ENCODE data around the gene RFX7.

The RFX7 gene

DNA sequence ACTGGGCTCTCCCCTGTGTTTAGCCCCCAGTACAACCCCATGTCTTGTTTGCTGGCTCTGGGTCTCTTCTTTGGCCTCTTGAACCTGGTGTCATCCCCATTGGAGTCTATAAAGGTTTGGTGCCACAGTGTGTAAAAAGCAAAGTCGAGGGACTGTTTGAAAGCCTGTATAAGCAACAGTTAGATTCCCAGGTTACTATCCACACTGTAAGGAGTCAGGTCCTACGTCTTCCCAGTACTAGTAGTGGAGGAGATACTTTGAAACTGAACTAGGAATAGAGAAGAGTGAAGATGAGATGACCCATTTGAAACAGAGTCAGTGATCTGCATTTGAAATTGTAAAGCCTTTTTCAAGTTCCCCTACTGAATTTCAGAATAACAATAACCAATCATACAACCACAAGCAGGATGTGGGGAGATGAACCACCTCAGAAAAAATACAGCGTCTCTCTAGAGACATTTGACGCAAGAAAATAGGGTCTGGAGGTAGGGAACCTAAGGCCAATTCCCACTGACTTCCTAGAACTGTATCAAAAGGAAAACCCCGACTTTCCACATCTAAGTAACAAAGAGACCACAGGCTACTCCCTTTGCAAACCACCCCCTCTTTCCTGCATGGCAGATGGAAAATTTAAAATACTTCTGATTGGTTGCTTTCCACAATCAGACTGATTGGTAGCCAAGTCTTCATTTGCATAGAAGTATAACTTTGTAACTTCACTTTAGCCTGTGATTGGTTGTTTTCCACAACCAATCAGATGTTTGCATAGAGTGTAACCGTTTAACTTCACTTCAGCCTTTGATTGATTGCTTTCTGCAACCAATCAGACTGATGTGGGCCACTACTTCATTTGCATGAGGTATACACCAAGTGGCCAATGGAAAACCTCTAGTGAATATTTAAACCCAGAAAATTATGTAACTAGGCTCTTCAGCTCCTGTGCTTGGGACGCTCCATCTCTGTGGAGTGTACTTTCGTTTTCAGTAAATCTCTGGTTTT lies 200.4 kb downstream of the RFX7 start:
- DNase-seq, result no peak

DNA sequence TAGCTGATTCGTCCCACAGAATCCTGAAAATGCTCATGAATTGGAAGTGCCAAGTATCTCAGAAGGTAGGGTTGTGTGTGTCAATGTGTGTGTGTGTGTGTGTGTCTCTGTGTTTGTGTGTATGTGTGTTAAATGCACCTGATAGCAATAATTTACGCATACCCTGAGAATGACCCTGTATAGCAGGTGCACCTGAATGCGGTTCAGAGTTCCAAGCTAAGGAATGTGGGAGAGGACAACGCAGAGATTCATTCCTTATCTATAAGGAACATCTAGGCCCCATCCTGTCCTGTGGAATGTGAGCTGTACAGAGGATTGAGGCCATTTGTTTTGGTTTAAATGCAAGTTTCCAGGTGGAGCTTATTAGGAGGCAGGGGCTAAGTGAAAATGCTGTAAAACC lies 201.2 kb downstream of the RFX7 start:
- no peak for DNase-seq

DNA sequence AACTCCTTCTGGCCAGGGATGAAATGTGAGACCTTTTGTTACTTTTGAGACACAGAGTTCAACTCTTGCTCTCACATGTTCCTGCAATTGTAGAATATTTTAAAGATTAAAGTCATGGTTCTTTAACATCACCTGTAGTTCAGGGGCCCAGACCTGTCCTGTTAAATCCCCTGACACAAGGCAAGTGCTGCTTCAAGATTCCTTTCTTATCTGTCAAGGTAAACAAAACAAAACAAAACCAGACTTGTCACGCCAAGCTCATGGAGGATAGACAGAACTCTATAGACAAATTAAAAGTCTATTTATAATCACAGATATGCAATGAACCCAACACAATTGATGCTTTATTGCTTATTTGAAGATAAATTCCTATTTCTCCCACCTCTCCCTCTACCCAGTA lies 201.6 kb downstream of the RFX7 start:
- no peak for DNase-seq

DNA sequence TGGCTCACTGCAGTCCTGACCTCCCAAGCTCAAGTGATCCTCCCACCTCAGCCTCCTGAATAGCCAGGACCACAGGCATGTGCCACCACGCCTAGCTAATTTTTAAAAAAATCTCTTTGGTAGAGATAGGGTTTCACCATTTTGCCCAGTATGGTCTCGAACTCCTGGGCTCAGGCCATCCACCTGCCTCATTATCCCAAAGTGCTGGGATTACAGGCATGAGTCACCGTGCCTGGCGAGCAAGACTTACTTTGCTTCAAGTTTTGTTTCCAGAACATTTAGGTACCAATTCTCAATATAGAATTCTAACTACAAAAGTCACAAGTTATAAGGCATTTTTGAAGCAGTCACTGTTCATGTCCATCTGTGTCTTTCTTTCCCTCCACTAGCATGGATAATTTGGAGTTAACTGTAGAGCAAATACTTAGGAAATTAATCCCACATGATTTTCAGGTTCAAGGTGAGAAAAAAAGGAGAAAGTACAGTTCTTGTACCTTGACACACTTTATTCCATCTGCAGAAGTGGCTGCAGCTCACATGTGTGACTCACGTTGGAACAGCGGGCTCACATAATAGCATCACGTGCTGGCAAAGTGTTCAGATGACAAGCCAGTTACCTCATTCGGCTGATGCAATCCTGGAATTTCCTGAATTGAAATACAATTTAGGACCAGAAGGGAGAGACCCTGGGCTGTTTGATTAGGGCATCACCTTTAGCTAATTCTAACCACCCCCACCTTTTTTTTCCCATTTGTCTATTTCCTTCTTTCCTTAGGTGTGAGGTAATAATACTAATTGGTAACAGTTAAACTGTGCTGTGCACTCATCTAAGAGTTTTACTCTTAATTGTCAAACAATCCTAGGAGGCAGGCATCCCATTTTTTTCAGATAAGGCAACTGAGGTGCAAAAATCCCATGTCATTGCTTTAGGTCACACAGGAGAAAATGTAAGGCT lies 203.3 kb downstream of the RFX7 start:
- no peak for DNase-seq

DNA sequence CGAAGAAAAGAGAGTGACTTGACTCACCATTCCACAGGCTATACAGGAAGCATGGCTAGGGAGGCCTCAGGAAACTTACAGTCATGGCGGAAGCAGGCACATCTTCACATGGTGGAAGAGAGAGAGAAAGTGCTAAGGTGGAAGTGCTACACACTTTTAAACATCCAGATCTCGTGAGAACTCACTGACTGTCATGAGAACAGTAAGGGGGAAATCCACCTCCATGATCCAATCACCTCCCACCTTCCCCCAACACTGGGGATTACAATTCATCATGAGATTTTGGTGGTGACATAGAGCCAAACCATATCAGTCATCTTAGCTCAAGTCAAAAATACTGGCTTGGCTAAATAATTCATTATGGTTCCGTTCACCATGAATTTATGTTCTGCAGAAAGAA lies 205.0 kb downstream of the RFX7 start:
- no peak for DNase-seq

DNA sequence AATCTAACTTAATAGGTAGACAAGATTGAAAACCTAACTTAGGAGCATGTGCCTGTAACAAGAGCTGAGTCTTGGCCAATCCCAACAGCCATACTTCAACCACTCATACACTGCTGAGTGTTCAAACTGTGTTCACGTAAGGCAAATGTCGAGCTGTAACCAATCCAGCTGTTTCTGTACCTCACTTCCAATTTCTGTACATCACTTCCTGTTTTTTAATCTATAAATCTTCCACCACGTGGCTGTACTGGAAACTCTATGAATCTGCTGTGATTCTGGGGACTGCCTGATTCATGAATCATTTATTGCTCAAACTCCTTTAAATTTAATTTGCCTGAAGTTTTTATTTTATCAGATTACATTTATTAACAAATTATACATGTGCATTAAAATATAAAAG lies 205.7 kb downstream of the RFX7 start:
- DNase-seq, result no peak

Measured in SIG-M5 (cell line).